Superior temporal gyrus (tissue), 1 donor: ENCODE data around the gene PRG3.

ENCODE experiments used
- DNase-seq: peaks from one replicate; pipeline ENCODE4 v3.0.0-alpha.2; 2016; ENCODE audit errors: extremely low spot score

Gene PRG3

GRCh38 chr11:57380975-57381374 lies at the start of gene PRG3:
Gene PRG3 (minus strand): TSS chr11:57381150. CDS start chr11:57380708, 442 bp downstream.
- no peak for DNase-seq

DNA sequence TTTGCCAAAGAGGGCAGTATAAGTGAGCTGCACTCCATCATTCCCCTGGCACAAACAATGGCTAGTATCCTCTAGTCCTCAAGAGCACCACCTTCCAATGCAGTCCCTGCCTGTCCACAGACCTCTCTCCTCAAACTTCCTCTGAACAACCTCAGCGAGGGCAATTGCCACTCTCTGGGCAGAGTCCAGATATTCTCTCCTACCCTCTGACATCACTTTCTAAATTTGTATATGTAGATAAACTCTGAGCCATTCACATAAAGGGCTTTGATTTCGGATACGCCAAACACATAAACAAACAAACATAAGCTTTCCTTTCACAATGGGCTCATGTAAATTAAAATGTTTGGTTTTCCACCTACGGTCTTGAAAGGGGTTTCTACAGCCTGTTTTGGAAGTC lies 49.0 kb upstream of the PRG3 start:
- DNase-seq, result no peak

GRCh38 chr11:57428643-57429042 lies 47.7 kb upstream of the PRG3 start:
- DNase-seq, result no peak

DNA sequence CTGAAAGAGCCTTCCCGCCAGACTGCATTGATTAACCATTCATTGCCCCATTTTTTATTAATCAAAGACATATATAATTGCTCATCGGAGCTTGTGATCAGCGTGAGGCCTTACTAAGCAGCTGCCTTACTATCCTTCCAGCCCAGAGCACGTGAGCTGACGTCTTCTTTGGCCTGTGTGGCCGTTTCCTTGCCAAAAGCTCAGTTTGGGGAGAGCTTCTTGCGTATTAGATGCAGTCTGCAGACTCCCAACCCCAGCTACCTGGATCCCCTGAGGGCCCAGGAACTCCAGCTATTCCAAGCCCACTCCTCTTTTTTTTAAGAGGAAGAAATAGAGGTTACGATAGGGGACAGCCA lies 46.8 kb upstream of the PRG3 start:
- peak; percentile 31 for DNase-seq

GRCh38 chr11:57426929-57427726 lies 46.2 kb upstream of the PRG3 start, which contains the start of gene SLC43A3:
Gene SLC43A3 (minus strand): TSS chr11:57427121. CDS start chr11:57426172, 949 bp downstream.
- no peak for DNase-seq

GRCh38 chr11:57426439-57426928 lies 45.5 kb upstream of the PRG3 start:
- DNase-seq, result no peak

DNA sequence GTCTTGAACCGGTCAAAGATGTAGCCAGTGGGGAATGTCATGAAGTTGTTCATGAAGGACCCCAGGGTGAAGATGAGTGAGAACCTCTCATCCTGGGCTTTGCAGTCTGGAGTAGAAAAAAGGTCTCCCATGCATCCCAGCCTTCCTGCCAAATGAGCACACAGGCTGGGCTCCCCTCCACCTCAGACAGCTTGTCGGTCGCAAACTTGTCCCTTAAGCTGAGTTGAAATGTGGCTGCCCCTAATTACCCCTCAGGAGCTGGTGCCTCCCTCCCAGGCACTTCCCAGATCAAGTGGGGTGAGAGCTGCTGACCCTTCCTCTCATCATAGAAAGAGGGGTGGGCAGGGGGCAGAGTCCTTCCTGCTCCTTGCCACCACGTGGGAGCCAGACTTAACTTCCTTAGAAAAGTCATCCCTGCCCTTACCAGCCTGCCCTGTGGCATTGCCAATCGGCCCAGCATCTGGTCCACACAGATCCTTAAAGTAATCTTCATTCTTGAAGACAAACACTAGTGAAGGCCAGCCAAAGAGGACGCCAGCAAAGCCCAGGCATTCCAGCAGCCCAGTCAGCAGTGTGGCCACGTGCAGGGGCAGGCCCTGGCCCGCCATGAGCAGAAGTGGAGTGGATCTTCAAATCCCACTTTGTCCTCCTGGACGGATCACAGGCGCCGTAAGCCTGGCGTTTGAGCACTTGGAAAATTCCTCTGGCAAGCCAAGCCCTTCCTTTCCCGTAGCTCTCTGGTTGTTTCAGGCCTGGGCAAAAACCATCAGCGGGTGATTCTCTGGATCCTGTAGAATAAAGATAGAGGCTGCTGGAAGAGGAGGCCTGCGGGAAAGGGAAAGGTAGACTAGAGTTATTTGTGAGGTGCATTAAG lies 44.9 kb upstream of the PRG3 start:
- DNase-seq, result no peak

- DNase-seq, result no peak
Measured at GRCh38 chr11:57424792-57425564, 44.0 kb upstream of the PRG3 start.

DNA sequence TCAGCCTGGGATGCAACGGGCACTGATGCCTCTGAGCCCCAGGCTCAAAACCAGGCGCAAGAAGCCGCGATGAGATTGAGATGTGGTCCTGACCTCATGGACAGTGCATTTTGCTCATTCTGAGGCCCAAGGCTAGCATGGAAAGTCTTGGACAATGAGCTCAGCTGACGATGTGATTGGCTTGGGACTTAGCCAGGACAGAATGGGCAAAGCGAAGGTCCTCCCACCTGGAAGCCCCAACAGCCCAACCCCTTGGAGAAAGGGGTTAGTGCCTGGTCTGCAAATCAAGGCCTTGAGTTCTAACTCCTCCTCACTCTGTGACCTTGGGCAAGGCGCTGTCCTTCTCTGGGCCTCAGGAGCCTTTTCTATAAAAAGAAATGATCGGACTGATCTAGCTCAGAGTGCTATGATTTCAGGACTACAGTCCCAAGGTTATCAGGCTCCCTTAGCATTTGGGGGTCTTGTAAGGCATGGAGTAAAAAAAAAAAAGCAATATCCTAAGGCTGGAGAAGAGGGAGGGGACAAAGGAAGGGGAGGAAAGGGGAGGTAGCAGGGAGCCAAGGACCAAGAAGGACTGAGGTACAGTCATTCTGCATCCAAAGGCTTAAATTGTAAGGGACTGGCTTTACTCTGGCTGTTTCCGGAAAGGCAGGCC lies 43.3 kb upstream of the PRG3 start:
- no peak for DNase-seq

DNA sequence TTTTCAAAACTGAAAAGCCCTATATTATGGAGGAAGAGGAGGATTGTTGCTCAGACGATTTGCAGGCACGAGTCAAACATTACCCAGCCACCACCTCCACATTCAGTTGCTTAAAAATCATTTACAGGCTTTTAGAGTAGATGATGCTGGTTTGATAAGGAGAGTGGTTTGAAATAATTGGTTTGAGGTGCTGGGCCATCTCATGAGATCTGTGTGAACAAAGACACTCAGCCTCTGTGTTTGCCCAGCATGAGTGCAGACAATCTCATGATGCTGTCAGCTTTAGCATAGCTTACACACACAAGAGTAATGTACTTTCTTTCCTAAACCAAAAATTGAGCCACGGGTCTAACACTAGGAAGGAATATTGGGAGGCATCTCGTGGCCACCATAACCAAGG lies 41.7 kb upstream of the PRG3 start:
- no peak for DNase-seq

GRCh38 chr11:57421805-57422204 lies 40.9 kb upstream of the PRG3 start:
- DNase-seq, result no peak

GRCh38 chr11:57421066-57421465 lies 40.1 kb upstream of the PRG3 start:
- DNase-seq, result no peak

DNA sequence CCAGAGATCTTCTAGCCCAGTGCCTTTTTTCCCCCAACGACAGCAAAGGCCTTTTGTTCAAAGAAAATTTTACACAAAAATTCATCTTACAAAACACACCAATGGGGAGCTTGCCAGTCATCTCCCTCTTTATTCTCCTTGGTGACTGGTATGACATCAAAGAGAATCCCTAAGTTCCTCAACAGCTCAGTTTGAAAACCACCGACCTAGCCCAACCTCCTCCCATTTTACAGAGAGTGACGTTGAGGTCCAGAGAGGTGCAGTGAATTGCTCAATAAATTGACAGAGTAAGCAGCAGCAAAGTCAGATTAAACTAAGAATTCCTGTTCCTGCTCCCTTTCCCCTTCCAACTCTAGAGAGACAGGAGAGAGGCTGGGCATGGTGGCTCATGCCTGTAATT lies 38.2 kb upstream of the PRG3 start:
- no peak for DNase-seq

DNA sequence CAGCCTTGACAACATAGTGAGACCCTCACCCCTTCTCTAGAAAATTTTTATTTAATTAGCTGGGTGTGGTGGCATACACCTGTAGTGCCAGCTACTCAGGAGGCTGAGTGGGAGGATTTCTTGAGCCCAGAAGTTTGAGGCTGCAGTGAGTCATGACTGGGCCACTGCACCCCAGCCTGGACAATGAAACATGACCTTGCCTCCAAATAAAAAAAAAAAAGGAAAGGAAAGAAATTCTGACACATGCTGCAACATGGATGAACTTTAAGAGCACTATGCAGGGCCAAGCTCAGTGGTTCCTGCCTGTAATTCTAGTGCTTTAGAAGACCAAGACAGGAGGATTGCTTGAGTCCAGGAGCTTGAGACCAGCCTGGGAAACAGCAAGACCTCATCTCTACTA lies 37.2 kb upstream of the PRG3 start:
- DNase-seq, result no peak

- DNase-seq, result no peak
Measured at GRCh38 chr11:57417056-57417455, 36.1 kb upstream of the PRG3 start.

DNA sequence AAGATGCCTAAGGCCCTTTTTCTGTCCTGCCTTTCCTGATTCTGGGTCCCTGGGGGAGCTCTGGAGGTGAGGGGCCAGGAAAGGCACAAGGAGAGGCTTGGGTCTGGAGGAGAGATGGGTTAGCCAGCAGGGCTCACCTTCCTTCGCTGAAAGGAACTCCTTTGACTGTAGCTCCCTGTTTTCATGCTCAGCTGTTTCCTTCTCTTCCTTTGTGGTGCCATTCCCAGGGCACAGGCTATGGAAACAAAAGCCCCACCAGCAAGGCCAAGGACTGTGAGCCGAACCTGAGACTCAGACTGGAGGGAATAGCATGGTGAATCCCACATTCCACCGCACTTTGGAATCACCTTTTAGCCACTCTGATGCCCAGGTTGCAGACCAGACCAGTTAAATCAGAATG lies 35.5 kb upstream of the PRG3 start:
- no peak for DNase-seq

- DNase-seq, result no peak
Measured at GRCh38 chr11:57414612-57415212, 33.8 kb upstream of the PRG3 start.

GRCh38 chr11:57413681-57414080 lies 32.7 kb upstream of the PRG3 start:
- DNase-seq, result no peak

- DNase-seq, result no peak
Measured at GRCh38 chr11:57410287-57410686, 29.3 kb upstream of the PRG3 start.

GRCh38 chr11:57409321-57410100 lies 28.6 kb upstream of the PRG3 start:
- no peak for DNase-seq
